Loucy (cell line): ENCODE data around the gene ATP11B.

Source experiments
- EZH2phosphoT487 ChIP-seq: fragments of 200-600 bp; IDR thresholded peaks from 2 replicates; pipeline ENCODE4 v1.6.1; 2018; ENCODE audit warnings: antibody characterized with exemption, mild to moderate bottlenecking, moderate library complexity, borderline replicate concordance
- TF ChIP-seq, protein P1 (sequence below): fragments of 200-600 bp; sonication (generic); conservative IDR thresholded peaks from 2 replicates; pipeline ENCODE4 v1.5.1; 2014; ENCODE audit warnings: mild to moderate bottlenecking, antibody characterized with exemption, low read length

DNA sequence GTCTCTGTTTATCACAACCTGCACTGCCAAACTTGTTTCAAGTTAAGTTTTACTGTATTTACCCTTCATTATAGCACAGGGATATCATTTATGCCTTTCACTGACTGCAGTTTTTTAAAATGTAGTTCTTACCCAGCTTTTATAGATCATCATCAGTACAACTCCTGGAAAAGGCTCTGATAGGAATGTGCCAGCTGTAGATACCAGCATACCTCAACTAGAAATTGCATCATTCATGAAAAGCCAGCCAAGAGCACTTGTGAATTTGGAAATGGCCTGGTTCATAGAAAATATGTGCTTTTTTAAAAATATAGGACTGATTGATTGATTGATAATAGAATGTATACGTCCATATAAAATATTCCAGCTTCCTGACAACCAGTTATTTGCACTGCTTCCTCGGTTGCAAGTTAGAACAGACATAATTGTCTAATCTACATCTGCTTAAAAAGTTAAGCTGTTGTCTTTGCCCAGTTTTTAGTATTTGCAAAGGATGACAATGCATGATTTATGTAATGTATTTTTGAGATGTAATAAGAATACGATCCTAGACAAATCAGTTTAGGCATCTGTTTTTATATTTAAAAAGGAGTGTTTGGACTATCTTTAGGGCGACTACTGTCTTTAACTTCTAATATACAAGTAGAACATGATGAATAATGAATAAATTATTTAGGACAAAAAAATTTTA lies 128.5 kb downstream of the ATP11B start:
- TF ChIP-seq, protein P1, sequence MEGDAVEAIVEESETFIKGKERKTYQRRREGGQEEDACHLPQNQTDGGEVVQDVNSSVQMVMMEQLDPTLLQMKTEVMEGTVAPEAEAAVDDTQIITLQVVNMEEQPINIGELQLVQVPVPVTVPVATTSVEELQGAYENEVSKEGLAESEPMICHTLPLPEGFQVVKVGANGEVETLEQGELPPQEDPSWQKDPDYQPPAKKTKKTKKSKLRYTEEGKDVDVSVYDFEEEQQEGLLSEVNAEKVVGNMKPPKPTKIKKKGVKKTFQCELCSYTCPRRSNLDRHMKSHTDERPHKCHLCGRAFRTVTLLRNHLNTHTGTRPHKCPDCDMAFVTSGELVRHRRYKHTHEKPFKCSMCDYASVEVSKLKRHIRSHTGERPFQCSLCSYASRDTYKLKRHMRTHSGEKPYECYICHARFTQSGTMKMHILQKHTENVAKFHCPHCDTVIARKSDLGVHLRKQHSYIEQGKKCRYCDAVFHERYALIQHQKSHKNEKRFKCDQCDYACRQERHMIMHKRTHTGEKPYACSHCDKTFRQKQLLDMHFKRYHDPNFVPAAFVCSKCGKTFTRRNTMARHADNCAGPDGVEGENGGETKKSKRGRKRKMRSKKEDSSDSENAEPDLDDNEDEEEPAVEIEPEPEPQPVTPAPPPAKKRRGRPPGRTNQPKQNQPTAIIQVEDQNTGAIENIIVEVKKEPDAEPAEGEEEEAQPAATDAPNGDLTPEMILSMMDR, result no peak
- TF ChIP-seq EZH2phosphoT487, result no peak
